HG03175 (cell line): ENCODE data around the gene GFPT2.

Source experiments
- ATAC-seq: cut with Tn5 transposase; IDR thresholded peaks from one replicate; pipeline ENCODE4 v1.9.1; 2021; ENCODE audit warnings: mild to moderate bottlenecking, moderate library complexity; ENCODE audit not compliant: unreplicated experiment

Gene GFPT2

DNA sequence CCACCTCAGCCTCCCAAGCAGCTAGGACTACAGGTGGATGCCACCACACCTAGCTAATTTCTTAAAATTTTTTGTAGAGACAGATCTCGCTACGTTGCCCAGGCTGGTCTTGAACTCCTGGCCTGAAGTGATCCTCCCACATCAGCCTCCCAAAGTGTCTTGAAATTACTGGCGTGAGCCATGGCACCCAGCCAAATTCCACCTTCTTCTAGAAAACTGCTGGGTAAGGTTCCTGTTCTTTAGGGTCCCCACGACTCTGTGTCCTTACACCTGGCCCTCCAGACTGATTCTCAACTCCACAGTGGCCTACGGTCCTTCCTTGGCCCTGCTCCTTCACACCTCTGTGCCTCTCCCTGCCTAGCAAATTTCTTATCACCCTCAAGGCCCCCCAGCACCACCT lies 63.2 kb downstream of the GFPT2 start:
- ATAC-seq, result no peak

GRCh38 chr5:180289433-180289832 lies 63.7 kb downstream of the GFPT2 start:
- ATAC-seq, result no peak

- ATAC-seq, result no peak
Measured at GRCh38 chr5:180287868-180288267, 65.3 kb downstream of the GFPT2 start.

GRCh38 chr5:180287404-180287803 lies 65.7 kb downstream of the GFPT2 start:
- no peak for ATAC-seq

GRCh38 chr5:180284149-180284548 lies 69.0 kb downstream of the GFPT2 start:
- ATAC-seq, result no peak

DNA sequence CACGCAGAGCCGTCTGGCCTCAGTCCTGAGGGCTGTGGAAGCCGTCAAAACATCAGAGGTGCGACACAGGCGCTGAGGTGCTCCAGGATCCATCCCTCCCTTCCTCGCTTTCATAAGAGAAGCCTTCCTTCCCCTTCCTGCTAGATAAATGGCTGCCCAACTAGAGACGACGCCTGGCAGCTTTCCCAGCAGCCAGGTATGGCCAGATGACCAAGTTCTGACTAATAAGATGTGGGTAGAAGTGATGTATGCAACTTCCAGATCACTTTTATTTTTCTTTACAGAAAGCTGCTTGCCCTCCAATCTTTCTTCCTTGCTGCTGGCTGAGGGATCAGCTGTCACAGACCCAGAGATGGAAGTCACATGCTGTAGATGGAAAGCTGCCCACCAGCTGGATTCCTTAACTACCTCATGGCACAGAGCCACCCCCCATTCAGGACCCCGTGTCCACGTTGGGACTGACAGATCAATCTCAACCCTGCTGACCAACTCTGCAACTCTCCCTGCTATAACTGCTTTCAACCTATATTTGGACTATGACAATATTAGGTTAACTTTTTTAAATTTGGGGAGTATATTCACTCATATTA lies 70.0 kb downstream of the GFPT2 start:
- ATAC-seq, result no peak

- no peak for ATAC-seq
Measured at GRCh38 chr5:180282281-180282680, 70.9 kb downstream of the GFPT2 start.

DNA sequence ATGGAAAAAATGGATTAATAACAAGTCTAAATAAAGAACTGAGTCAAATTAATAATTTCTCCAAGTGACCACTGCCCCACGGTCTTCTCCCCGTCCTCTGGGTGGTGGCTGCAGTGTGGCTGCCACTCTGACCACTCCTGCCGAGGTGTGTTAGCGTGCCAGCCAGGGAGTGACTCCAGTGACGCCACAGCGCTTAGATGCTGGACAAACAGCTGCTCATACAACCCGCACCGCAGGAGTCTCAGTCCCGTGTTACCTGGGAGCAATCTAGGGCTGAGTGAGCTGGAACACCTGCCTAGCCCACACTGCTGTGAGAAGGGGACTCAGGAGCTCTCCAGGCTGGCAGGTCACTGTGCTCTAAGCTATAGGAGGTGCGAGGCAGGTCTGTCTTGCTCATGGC lies 71.4 kb downstream of the GFPT2 start:
- no peak for ATAC-seq

- ATAC-seq, result no peak
Measured at GRCh38 chr5:180274695-180275094, 78.4 kb downstream of the GFPT2 start.

- no peak for ATAC-seq
Measured at GRCh38 chr5:180271221-180271620, 81.9 kb downstream of the GFPT2 start.

DNA sequence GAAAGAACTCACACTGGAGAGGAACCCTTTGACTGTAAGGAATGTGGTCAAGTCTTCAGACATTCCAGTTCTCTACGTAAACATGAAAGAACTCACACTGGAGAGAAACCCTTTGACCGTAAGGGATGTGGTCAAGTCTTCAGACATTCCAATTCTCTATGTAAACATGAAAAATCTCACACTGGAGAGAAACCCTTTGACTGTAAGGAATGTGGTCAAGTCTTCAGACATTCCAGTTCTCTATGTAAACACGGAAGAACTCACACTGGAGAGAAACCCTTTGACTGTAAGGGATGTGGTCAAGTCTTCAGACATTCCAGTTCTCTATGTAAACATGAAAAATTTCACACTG lies 93.9 kb downstream of the GFPT2 start:
- ATAC-seq, result no peak

GRCh38 chr5:180253036-180253824 lies 99.9 kb downstream of the GFPT2 start:
- ATAC-seq, result no peak

- no peak for ATAC-seq
Measured at GRCh38 chr5:180251887-180252286, 101.2 kb downstream of the GFPT2 start.

GRCh38 chr5:180251141-180251540 lies 102.0 kb downstream of the GFPT2 start:
- no peak for ATAC-seq
